ENCODE measurements around the gene ATP6V1F. TPM values are rescaled to one million over a fixed set of nuclear protein-coding genes. Genes with fewer than 3 reads are reported as not detected.

ATP6V1F gene
- total RNA-seq, 1 experiment from 2014 or later = 149 TPM

DNA sequence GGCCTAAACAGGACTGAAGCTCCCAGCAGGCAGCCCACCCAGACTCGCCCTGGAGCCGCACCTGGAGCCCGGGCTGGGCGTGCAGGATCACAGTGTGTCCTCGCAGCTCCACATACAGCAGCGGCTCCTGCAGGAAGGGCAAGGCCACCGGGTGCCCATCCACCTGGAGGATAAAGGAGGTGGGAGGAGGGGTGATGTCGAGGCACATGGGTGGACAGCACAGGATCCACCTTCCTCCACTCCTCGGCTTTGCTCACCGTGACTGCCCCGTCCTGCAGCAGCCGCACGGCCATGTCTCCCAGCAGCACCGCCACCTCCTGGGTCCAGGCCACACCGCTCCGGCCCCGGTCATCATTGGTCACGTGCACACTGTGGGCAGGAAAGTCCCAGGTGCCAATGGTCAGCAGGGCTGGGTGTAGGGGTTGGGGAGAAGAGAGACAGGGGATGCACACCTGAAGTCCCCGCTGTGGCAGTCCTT, 16.8 kb downstream of the ATP6V1F start (continued):
- TF ChIP-seq, protein P1, sequence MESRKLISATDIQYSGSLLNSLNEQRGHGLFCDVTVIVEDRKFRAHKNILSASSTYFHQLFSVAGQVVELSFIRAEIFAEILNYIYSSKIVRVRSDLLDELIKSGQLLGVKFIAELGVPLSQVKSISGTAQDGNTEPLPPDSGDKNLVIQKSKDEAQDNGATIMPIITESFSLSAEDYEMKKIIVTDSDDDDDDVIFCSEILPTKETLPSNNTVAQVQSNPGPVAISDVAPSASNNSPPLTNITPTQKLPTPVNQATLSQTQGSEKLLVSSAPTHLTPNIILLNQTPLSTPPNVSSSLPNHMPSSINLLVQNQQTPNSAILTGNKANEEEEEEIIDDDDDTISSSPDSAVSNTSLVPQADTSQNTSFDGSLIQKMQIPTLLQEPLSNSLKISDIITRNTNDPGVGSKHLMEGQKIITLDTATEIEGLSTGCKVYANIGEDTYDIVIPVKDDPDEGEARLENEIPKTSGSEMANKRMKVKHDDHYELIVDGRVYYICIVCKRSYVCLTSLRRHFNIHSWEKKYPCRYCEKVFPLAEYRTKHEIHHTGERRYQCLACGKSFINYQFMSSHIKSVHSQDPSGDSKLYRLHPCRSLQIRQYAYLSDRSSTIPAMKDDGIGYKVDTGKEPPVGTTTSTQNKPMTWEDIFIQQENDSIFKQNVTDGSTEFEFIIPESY (IDR thresholded peaks at IDR 0.05; ENCODE audit: extremely low read depth, insufficient replicate concordance, low read length) = no peak
- no peak for TF ChIP-seq CEBPB (IDR thresholded peaks at IDR 0.05; ENCODE audit: low read depth)
- no peak for TF ChIP-seq RAD21 (IDR thresholded peaks at IDR 0.05; ENCODE audit: low read depth)
- no peak for TF ChIP-seq SP1 (IDR thresholded peaks at IDR 0.05; ENCODE audit: low read depth)

DNA sequence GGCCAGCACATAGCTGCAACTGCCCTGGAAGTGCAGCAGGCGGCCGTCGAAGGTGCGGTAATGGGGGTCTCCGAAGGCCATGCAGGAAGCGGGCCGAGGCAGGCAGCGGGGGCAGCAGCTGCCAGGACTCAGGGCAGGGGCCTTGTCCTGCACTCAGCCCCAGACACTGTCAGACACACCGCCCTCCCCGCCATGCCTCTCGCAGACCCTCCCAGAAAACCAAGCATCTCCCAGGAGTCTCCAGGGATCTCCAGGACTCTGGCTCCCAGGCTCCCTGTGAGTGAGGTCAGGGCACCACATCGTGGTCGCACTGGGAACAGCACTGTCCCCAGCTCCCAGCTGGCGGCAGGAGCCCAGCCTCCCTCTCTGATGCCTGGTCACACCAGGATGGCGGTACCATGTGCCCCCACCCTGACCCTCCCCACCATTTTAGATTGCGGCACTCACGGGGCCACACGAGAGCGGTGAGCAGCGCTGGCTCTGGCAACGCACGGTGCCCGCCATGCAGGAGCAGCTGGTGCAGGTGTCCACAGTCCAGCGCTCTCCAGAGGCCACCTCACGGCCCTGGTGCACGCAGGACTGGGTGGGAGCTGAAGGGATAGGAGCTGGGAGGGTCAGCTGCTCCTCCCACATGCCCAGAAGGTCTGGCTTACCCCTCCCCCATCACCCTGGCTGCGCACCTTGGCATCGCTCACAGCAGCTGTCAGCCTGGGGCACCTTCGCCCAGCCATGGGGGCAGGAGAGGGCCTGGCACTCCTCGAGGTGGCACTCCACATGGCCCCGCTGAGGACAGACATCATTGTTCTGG, 17.5 kb downstream of the ATP6V1F start:
- ATAC-seq = peak; percentile 92

More for the DNA sequence above, 17.5 kb downstream of the ATP6V1F start:
- Histone ChIP-seq H3K9me2 (ENCODE audit: insufficient read depth) (no peaks in the 10 kb centered on the region), H3K36me3 (ENCODE audit: control insufficient read depth in 1 of 2, insufficient read depth in 2 of 2, low read length in 2 of 2) (no peaks in the 10 kb centered on the region), H2AFZ (ENCODE audit: low read depth, low read length, poor library complexity, severe bottlenecking) (no peak overlapping the region), H3K4me2 (ENCODE audit: low read length) (no peak overlapping the region), H3K79me2 (ENCODE audit: insufficient read depth, low read length) (no peaks in the 10 kb centered on the region), H3K27me3 (ENCODE audit: insufficient read depth, low read length) (no peaks in the 10 kb centered on the region), H4K20me1 (ENCODE audit: insufficient read depth) (no peaks in the 10 kb centered on the region), H3K9me3 (ENCODE audit: control insufficient read depth in 1 of 2, insufficient read depth in 1 of 2, low read depth in 1 of 2, low read length in 2 of 2) (no peaks in the 10 kb centered on the region), H3K27ac (ENCODE audit: low read depth, low read length) (no peak overlapping the region), H3K4me3 (replicated peaks in 1 of 2; ENCODE audit: low read depth in 1 of 2, low read length in 2 of 2) (no peak overlapping the region), H3K4me1 (ENCODE audit: control insufficient read depth in 1 of 2, insufficient read depth in 2 of 2, low read length in 2 of 2) (no peaks in the 10 kb centered on the region), H3K9ac (ENCODE audit: low read length) (no peak overlapping the region)
- TF ChIP-seq EGR1 (IDR thresholded peaks at IDR 0.05; ENCODE audit: low read depth) (no peak), RAD21 (IDR thresholded peaks at IDR 0.05; ENCODE audit: low read depth) (peak; percentile 99), ELF1 (IDR thresholded peaks at IDR 0.05; ENCODE audit: borderline replicate concordance, low read depth) (no peak), POLR2AphosphoS5 (IDR thresholded peaks at IDR 0.05; ENCODE audit: low read depth, low read length) (no peak)
- TF ChIP-seq, protein P2, sequence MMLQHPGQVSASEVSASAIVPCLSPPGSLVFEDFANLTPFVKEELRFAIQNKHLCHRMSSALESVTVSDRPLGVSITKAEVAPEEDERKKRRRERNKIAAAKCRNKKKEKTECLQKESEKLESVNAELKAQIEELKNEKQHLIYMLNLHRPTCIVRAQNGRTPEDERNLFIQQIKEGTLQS (IDR thresholded peaks at IDR 0.05) = no peak
- TF ChIP-seq, protein P3, sequence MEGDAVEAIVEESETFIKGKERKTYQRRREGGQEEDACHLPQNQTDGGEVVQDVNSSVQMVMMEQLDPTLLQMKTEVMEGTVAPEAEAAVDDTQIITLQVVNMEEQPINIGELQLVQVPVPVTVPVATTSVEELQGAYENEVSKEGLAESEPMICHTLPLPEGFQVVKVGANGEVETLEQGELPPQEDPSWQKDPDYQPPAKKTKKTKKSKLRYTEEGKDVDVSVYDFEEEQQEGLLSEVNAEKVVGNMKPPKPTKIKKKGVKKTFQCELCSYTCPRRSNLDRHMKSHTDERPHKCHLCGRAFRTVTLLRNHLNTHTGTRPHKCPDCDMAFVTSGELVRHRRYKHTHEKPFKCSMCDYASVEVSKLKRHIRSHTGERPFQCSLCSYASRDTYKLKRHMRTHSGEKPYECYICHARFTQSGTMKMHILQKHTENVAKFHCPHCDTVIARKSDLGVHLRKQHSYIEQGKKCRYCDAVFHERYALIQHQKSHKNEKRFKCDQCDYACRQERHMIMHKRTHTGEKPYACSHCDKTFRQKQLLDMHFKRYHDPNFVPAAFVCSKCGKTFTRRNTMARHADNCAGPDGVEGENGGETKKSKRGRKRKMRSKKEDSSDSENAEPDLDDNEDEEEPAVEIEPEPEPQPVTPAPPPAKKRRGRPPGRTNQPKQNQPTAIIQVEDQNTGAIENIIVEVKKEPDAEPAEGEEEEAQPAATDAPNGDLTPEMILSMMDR (IDR thresholded peaks at IDR 0.05 in 2 of 3, conservative IDR thresholded peaks at IDR 0.05 in 1 of 3; ENCODE audit: borderline replicate concordance in 1 of 3, insufficient read depth in 1 of 3, low read depth in 2 of 3, low read length in 2 of 3) = peak; percentile 82 to 93 (median 88)
- POLR2A ChIA-PET = no interaction called here
- no TSS peak for BruUV-seq (replicated peaks)
- intact Hi-C loops (cut with micrococcal nuclease) = loop anchor here (2.0 to 5.0 kb wide), 3 partner anchors 17 to 408 kb away; partner anchors contain the start of gene ATP6V1F
- no peak for DNase-seq (ENCODE audit: low read depth, low spot score)
- RAD21 ChIA-PET (ENCODE audit: low non-redundant PET in 1 of 2, low total read pairs in 2 of 2, uncharacterized antibody in 2 of 2, unreplicated experiment in 2 of 2) = interaction anchor here (0.6 to 2.0 kb wide), 5 partner anchors 20 to 272 kb away, joined by 3 to 7 read pairs (median 3); no protein-coding TSS in a partner anchor
- CTCF ChIA-PET = interaction anchor here (0.6 to 2.5 kb wide), 9 partner anchors 8 to 453 kb away, joined by 3 to 16 read pairs (median 12); partner anchors contain the start of gene ATP6V1F
